Measurements from ENCODE around the gene INHA.

INHA gene

DNA sequence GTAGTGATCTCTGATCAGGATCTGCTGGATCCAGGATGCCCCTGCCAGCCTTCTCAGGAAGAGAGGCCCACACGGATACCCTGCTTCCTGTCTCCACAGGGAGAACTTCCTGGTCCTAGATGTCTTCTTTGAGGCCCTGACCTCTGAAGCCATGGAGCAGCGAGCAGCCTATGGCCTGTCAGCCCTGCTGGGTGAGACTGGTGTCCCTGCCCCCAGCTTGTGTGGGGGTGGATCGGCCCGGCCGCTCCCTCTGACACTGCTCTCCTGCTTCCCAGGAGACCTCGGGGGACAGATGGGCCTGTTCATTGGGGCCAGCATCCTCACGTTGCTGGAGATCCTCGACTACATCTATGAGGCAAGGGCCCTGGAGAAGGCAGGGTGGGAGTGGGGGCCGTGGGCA, 35.1 kb upstream of the INHA start:
- Histone ChIP-seq H3K4me3 (ENCODE audit: low read depth, low read length) (no peak overlapping the region), H3K27ac (no peak overlapping the region), H2AFZ (no peak overlapping the region), H3K9me3 (ENCODE audit: control insufficient read depth, low read length) (no peaks in the 10 kb centered on the region), H3K79me2 (peaks cover 9% of the 10 kb centered on the region), H3K9ac (no peak overlapping the region), H3K4me1 (peaks cover 16% of the 10 kb centered on the region), H3K4me2 (ENCODE audit: low read length) (no peak overlapping the region), H3K36me3 (ENCODE audit: control insufficient read depth, insufficient read depth, low read length) (no peaks in the 10 kb centered on the region), H3K27me3 (ENCODE audit: control insufficient read depth, insufficient read depth, low read length) (no peaks in the 10 kb centered on the region)
- TF ChIP-seq, protein P1, sequence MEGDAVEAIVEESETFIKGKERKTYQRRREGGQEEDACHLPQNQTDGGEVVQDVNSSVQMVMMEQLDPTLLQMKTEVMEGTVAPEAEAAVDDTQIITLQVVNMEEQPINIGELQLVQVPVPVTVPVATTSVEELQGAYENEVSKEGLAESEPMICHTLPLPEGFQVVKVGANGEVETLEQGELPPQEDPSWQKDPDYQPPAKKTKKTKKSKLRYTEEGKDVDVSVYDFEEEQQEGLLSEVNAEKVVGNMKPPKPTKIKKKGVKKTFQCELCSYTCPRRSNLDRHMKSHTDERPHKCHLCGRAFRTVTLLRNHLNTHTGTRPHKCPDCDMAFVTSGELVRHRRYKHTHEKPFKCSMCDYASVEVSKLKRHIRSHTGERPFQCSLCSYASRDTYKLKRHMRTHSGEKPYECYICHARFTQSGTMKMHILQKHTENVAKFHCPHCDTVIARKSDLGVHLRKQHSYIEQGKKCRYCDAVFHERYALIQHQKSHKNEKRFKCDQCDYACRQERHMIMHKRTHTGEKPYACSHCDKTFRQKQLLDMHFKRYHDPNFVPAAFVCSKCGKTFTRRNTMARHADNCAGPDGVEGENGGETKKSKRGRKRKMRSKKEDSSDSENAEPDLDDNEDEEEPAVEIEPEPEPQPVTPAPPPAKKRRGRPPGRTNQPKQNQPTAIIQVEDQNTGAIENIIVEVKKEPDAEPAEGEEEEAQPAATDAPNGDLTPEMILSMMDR (IDR thresholded peaks at IDR 0.05), result no peak

DNA sequence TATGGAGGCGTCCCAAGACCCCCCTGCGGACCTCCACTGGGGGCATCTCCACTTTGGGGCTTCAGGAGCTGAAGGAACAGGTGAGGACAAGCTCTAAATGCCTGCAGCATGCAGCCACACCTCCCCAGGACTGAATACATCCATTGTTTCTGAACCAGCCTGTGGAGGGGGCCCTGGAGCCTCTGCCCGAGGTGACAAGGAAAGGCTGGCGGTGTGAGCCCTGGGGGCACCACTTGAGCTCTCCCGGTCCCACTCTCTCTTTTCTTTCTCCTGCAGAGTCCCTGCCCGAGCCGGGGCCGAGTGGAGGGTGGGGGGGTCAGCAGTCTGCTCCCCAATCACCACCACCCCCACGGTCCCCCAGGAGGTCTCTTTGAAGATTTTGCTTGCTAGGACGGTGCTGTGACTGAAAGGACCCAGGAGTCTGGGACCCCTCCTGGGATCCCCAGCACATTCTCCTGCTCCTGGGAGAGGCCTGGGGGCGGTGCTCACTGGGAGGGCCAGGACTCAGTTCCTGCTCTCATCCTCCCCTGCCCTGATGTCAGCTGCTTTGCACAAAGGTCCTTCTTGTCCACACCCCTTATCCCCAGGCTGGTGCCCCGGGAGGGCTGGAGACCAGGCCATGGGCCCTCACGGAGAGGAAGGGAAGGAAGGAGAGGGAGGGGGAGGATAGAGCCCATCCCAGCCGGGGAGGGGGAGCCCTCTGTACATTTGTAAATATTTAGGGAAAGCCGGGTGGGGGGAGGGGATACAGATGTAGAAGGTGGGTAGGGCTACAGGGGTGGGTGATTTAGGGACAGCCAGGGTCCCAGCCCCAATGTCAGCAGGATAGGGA, 34.2 kb upstream of the INHA start:
- Histone ChIP-seq H3K27me3 (ENCODE audit: control insufficient read depth, insufficient read depth, low read length) (no peaks in the 10 kb centered on the region), H3K27ac (no peak overlapping the region), H3K9me3 (ENCODE audit: control insufficient read depth, low read length) (no peaks in the 10 kb centered on the region), H3K4me2 (ENCODE audit: low read length) (no peak overlapping the region), H3K79me2 (peaks cover 9% of the 10 kb centered on the region), H3K9ac (no peak overlapping the region), H2AFZ (no peak overlapping the region), H3K4me3 (ENCODE audit: low read depth, low read length) (no peak overlapping the region), H3K36me3 (ENCODE audit: control insufficient read depth, insufficient read depth, low read length) (no peaks in the 10 kb centered on the region), H3K4me1 (peaks cover 22% of the 10 kb centered on the region)
- TF ChIP-seq, protein P1 (IDR thresholded peaks at IDR 0.05), result no peak

DNA sequence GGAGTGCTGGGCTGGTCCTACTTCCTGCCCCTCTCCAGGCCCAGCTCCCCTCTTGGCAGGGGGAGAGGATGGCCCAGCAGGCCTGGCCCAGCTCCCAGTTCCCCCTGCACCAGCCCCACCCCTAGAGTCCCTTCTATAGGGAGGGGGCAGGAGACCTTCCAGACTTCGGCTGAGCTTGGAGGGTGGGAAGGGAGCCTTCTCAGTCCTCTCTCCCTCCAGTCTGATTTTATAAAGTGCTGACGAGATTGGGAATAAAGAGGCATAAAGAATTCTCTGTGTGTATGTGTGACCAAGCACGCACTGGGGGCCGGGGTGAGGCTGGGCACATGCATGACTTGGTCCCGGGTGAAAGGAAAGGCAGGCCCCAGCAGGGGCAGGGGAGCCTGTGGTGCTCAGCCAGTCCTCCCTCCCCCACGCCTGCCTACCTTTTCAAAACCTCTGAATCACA, 33.6 kb upstream of the INHA start:
- H3K27me3 ChIP-seq (ENCODE audit: control insufficient read depth, insufficient read depth, low read length), result no peaks in the 10 kb centered on the region
- H2AFZ ChIP-seq, result no peak overlapping the region
- H3K27ac ChIP-seq, result no peak overlapping the region
- peaks cover 9% of the 10 kb centered on the region for H3K79me2 ChIP-seq
- no peak overlapping the region for H3K4me3 ChIP-seq (ENCODE audit: low read depth, low read length)
- no peak overlapping the region for H3K9ac ChIP-seq
- H3K4me1 ChIP-seq, result peaks cover 22% of the 10 kb centered on the region
- H3K36me3 ChIP-seq (ENCODE audit: control insufficient read depth, insufficient read depth, low read length), result no peaks in the 10 kb centered on the region
- H3K9me3 ChIP-seq (ENCODE audit: control insufficient read depth, low read length), result no peaks in the 10 kb centered on the region
- H3K4me2 ChIP-seq (ENCODE audit: low read length), result no peak overlapping the region
- TF ChIP-seq, protein P1 (IDR thresholded peaks at IDR 0.05), result no peak

DNA sequence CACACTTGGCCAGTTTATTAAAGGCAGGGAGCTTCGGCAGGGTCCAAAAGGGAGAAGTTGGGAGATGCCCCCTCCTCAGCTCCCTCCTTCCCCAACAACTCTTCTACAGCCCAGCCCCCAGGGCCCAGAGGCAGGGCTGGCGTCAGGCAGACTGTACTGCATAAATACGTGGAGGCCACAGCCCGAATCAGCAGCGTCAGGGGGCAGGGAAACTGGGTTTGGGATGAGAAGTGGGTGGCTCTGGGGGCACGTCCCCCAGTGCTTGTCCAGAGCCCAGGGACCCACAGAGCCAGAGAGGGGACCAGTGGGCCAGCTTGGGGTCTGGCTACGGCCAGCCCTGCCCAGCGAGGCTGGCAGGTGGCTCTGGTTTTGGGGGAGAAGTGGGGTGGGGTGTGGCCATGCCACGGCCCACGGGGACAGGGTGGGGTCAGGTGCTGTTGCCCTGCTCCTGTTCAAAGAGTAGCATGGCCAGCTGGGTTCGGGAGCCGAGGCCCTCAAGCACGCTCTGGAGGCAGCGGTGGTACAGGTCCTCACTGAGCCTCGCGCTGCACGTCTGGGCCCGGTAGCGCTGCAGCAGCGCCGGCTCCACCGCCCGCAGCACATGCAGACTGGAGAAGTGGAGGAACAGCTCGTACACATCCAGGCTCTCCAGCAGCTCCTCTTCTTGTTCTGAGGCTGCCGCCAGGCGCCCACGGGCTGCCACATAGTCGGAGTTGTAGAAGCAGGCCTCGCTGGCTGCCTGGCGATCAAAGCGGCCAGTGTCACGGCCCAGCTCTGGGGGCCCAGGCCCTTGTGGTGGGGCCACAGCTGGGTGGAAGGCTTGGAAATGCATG, 32.9 kb upstream of the INHA start:
- TF ChIP-seq, protein P1 (IDR thresholded peaks at IDR 0.05), result no peak
- Histone ChIP-seq H3K79me2 (peaks cover 9% of the 10 kb centered on the region), H3K27ac (no peak overlapping the region), H3K9ac (no peak overlapping the region), H3K27me3 (ENCODE audit: control insufficient read depth, insufficient read depth, low read length) (no peaks in the 10 kb centered on the region), H3K4me1 (peaks cover 21% of the 10 kb centered on the region), H3K9me3 (ENCODE audit: control insufficient read depth, low read length) (no peaks in the 10 kb centered on the region), H2AFZ (no peak overlapping the region), H3K36me3 (ENCODE audit: control insufficient read depth, insufficient read depth, low read length) (no peaks in the 10 kb centered on the region), H3K4me2 (ENCODE audit: low read length) (no peak overlapping the region), H3K4me3 (ENCODE audit: low read depth, low read length) (no peak overlapping the region)

Data from parathyroid adenoma (tissue), 2 donors.